ENCODE measurements around the gene TMEM272. TPM values are rescaled to one million over a fixed set of nuclear protein-coding genes. Genes with fewer than 3 reads are reported as not detected.

Gene TMEM272
- total RNA-seq, 1 donor from 2014 or later: not detected

DNA sequence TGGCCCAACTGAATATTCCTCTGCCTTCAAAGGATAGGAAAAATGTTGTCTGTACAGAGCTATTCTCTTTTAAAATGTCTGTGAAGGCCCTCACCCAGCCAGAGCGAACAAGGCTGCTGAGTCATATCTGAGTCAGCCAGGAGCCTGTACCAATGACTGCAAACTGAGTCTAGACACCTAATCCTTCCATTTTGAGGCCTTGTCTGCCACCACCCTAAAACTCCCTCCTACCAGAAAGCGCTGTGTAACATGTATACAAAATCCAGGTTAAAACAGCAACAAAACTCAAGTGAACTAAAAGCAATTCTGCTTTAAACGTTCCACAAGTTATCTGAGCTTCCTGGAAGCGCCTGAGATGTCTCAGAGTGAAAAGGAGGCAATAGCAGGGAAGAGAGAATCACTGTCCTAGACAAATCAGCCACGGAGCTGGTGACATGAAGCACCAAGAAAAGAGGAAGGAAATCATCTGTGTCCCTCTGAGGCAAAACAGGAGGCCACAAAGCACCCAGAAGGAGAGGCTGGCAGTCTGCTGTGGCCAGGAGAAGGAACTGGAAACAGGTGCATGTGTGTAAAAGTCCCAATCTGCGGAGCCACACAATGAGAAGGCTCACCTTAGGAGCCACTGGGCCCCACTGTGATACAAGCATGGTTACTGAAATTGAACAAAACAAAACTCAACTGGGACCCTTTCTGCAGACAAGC, 51.3 kb downstream of the TMEM272 start:
- Mint-ChIP-seq H3K27me3 (no peaks in the 10 kb centered on the region), H3K4me1 (peaks cover 32% of the 10 kb centered on the region), H3K4me3 (peak overlapping the region; percentile 29), H3K36me3 (ENCODE audit: low read depth) (peaks cover 13% of the 10 kb centered on the region), H3K27ac (peak overlapping the region; percentile 80), H3K9me3 (no peaks in the 10 kb centered on the region)
- DNase-seq (peak; percentile 31), ATAC-seq (ENCODE audit: low read depth) (peak; percentile 68)
- intact Hi-C loops (cut with micrococcal nuclease): loop anchor here (1.0 to 2.0 kb wide), 4 partner anchors 11 to 340 kb away; partner anchors contain the start of genes DHRS12, INTS6 and WDFY2
- TF ChIP-seq, protein P1, sequence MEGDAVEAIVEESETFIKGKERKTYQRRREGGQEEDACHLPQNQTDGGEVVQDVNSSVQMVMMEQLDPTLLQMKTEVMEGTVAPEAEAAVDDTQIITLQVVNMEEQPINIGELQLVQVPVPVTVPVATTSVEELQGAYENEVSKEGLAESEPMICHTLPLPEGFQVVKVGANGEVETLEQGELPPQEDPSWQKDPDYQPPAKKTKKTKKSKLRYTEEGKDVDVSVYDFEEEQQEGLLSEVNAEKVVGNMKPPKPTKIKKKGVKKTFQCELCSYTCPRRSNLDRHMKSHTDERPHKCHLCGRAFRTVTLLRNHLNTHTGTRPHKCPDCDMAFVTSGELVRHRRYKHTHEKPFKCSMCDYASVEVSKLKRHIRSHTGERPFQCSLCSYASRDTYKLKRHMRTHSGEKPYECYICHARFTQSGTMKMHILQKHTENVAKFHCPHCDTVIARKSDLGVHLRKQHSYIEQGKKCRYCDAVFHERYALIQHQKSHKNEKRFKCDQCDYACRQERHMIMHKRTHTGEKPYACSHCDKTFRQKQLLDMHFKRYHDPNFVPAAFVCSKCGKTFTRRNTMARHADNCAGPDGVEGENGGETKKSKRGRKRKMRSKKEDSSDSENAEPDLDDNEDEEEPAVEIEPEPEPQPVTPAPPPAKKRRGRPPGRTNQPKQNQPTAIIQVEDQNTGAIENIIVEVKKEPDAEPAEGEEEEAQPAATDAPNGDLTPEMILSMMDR (IDR thresholded peaks at IDR 0.05): no peak
- ChIA-PET CTCF (interaction anchor here (1.3 to 6.0 kb wide), 3 partner anchors 38 to 361 kb away, joined by 3 to 88 read pairs (median 5); no protein-coding TSS in a partner anchor), POLR2A (interaction anchor here (0.9 to 6.2 kb wide), 6 partner anchors 8 to 359 kb away, joined by 3 to 85 read pairs (median 6); partner anchors contain the start of gene INTS6)

DNA sequence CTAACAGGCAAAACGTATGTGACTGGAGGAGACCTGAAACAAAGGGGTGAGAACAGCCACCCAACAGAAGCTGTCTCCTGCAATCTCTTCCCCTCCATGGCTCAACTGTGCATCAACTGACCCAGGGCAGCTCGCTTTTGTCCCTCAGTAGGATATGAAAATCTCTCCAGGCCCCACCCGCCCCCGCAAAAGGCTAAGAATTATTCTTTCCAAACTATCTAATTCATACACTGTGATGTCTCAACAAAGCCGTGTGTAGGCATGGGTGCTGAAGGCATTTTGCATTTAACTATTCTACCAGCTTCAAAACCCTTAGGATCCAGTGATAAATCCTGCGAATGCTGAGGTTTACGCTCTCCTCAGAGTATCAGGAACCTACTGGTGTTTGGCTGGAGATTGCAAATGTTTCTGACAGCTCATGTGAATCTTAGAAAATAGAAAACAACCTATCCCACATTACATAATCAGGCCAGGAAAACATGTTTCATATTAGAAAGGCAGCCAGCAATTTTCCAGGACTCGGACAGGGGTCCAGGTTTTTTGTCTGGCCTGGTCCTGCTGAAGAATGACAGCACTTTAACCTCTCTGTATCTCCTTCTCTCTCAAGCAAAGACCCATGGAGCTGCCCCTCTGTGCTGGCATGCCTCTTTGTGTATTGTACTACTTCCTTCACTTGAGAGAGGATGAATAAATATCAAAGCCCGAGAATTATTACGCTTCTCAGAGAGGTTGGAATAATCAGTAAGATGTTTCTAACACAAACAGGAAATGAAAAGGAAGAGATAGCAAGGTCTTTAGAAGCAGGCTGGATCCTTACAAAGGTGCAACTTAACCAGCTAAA, 58.3 kb downstream of the TMEM272 start:
- ChIA-PET CTCF (interaction anchor here (0.7 to 1.2 kb wide), 4 partner anchors 11 to 661 kb away, joined by 3 to 5 read pairs (median 3); no protein-coding TSS in a partner anchor), POLR2A (no interaction called here)

DNA sequence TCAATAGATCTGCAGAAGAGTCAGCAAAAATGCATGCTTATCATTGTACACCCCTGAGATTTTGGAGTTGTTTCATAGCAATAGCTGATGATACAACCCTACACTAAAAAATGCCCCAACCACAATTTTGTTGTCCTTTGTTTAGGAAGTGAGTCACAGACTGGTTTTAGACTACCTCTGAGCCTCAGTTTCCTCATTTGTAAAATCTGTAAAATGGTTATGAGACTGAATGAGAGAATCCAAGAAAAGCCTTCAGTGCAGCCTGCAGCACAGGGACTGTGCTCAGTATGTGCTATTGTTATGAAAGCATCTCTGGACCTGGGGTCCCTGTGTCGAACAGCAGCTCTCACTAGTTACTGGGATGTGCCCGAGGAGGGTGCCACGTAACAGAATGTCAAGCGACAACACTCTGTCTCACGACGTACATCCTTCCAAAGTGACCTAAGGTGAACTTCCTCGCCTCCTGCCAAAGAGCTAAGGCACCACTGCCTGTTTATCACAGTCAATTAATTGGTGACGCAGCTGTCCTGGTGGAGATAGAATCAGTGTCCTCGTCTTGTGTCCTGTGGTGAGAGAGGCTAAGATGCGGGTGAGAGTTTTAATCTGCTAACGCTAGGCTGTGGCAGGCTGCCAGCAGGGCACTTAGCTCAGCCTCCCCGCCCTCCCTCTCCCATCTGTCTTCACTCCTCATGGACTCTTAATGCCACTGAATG, 59.1 kb downstream of the TMEM272 start:
- DNase-seq (no peak), ATAC-seq (ENCODE audit: low read depth) (no peak)
- Mint-ChIP-seq H3K27ac (no peak overlapping the region), H3K36me3 (ENCODE audit: low read depth) (peaks cover 29% of the 10 kb centered on the region), H3K4me1 (peaks cover 14% of the 10 kb centered on the region), H3K4me3 (no peak overlapping the region), H3K27me3 (no peaks in the 10 kb centered on the region), H3K9me3 (no peaks in the 10 kb centered on the region)
- TF ChIP-seq, protein P1 (IDR thresholded peaks at IDR 0.05): no peak
- ChIA-PET CTCF (interaction anchor here (0.7 kb wide), 1 partner anchor 12 kb away, joined by 3 read pairs; no protein-coding TSS in a partner anchor), POLR2A (no interaction called here)
- intact Hi-C loops (cut with micrococcal nuclease): no loop called here

More for the DNA sequence above, 58.3 kb downstream of the TMEM272 start:
- no peaks in the 10 kb centered on the region for H3K9me3 Mint-ChIP-seq
- peaks cover 29% of the 10 kb centered on the region for H3K36me3 Mint-ChIP-seq (ENCODE audit: low read depth)
- H3K27ac Mint-ChIP-seq: no peak overlapping the region
- ATAC-seq (ENCODE audit: low read depth) (no peak), DNase-seq (no peak)
- intact Hi-C loops (cut with micrococcal nuclease): no loop called here
- H3K4me1 Mint-ChIP-seq: peaks cover 8% of the 10 kb centered on the region
- H3K27me3 Mint-ChIP-seq: no peaks in the 10 kb centered on the region
- no peak overlapping the region for H3K4me3 Mint-ChIP-seq
- TF ChIP-seq, protein P1 (IDR thresholded peaks at IDR 0.05): no peak

DNA sequence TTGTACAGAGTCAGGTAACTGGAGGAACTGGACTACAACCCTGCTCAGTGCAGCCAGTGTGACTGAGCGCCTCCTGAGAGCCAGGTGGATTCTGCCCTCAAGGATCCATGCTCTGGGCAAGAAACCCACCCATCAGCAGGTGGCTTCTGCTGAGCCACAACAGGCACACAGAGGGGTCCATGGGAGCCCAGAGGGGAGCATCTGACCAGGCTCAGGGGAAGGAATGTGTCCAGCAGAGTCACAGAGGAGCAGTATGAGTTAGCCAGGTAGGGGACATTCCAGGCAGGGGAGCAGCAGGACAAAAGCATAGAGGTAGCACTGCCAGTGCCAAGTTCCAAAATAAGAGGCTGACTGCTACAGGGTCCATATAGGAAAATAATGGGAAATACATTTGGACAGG, 60.9 kb downstream of the TMEM272 start:
- POLR2A ChIA-PET: interaction anchor here (0.6 kb wide), 1 partner anchor 24 kb away, joined by 3 read pairs; no protein-coding TSS in a partner anchor
- CTCF ChIA-PET: no interaction called here
- no peak overlapping the region for H3K4me3 Mint-ChIP-seq

More for the DNA sequence above, 60.9 kb downstream of the TMEM272 start:
- intact Hi-C loops (cut with micrococcal nuclease): no loop called here
- H3K27ac Mint-ChIP-seq: no peak overlapping the region
- ATAC-seq (ENCODE audit: low read depth) (no peak), DNase-seq (no peak)
- H3K9me3 Mint-ChIP-seq: no peaks in the 10 kb centered on the region
- TF ChIP-seq, protein P1 (IDR thresholded peaks at IDR 0.05): no peak
- peaks cover 14% of the 10 kb centered on the region for H3K4me1 Mint-ChIP-seq
- H3K27me3 Mint-ChIP-seq: no peaks in the 10 kb centered on the region
- peaks cover 21% of the 10 kb centered on the region for H3K36me3 Mint-ChIP-seq (ENCODE audit: low read depth)

Data from activated B cell treated with CpG ODN at 0.5 μM for 24 hours (primary cell).